Trophoblast cell (in vitro differentiated cells and primary cell): ENCODE data around the gene UGT1A7.

Experiments used
- DNase-seq, 2 donors: peaks; one replicate each; pipeline ENCODE4 v3.0.0-alpha.2; 2016
- H2AFZ ChIP-seq: 2 replicates; pipeline ENCODE4 v1.6.1; 2013; ENCODE audit warnings: low read length, moderate library complexity, mild to moderate bottlenecking; ENCODE audit not compliant: insufficient read depth, poor library complexity
- H2AK5ac ChIP-seq: 2 replicates; pipeline ENCODE4 v1.6.1; 2013; ENCODE audit warnings: mild to moderate bottlenecking, low read length
- H2BK120ac ChIP-seq: 2 replicates; pipeline ENCODE4 v1.6.1; 2013; ENCODE audit warnings: low read length, mild to moderate bottlenecking, moderate library complexity; ENCODE audit not compliant: insufficient read depth, poor library complexity
- H2BK12ac ChIP-seq: 2 replicates; pipeline ENCODE4 v1.6.1; 2013; ENCODE audit warnings: mild to moderate bottlenecking, low read length, moderate library complexity
- H2BK5ac ChIP-seq: 2 replicates; pipeline ENCODE4 v1.6.1; 2013; ENCODE audit warnings: low read length, low read depth, moderate library complexity, mild to moderate bottlenecking; ENCODE audit not compliant: poor library complexity
- H3K14ac ChIP-seq: 2 replicates; pipeline ENCODE4 v1.6.1; 2013; ENCODE audit warnings: mild to moderate bottlenecking, low read length
- H3K18ac ChIP-seq: 2 replicates; pipeline ENCODE4 v1.6.1; 2013; ENCODE audit warnings: mild to moderate bottlenecking, low read length
- H3K23ac ChIP-seq: 2 replicates; pipeline ENCODE4 v1.6.1; 2013; ENCODE audit warnings: low read length
- H3K27ac ChIP-seq: 2 replicates; pipeline ENCODE4 v1.5.1; 2013; ENCODE audit warnings: low read depth, mild to moderate bottlenecking, inconsistent platforms, low read length, moderate library complexity
- H3K27me3 ChIP-seq: 2 replicates; pipeline ENCODE4 v1.6.1; 2013; ENCODE audit warnings: inconsistent platforms, mild to moderate bottlenecking, low read length, moderate library complexity; ENCODE audit not compliant: insufficient read depth
- H3K36me3 ChIP-seq, 2 experiments: 1 replicate in 1 of 2; 2 replicates in 1 of 2; pipeline ENCODE4 v1.6.1; 2013; ENCODE audit warnings: low read length in 2 of 2, mild to moderate bottlenecking in 2 of 2, moderate library complexity in 1 of 2; ENCODE audit not compliant: insufficient read depth in 2 of 2, control insufficient read depth in 1 of 2
- H3K4ac ChIP-seq: 2 replicates; pipeline ENCODE4 v1.6.1; 2013; ENCODE audit warnings: low read depth, mild to moderate bottlenecking, low read length, moderate library complexity
- H3K4me1 ChIP-seq, 2 experiments: 1 replicate in 1 of 2; 2 replicates in 1 of 2; pipeline ENCODE4 v1.6.1; 2013; ENCODE audit warnings: low read length in 2 of 2, mild to moderate bottlenecking in 2 of 2, moderate library complexity in 1 of 2; ENCODE audit not compliant: insufficient read depth in 2 of 2, control insufficient read depth in 1 of 2
- H3K4me2 ChIP-seq: 2 replicates; pipeline ENCODE4 v1.6.1; 2013; ENCODE audit warnings: inconsistent platforms, mild to moderate bottlenecking, low read length, moderate library complexity
- H3K4me3 ChIP-seq: 2 replicates; pipeline ENCODE4 v1.5.1; 2013; ENCODE audit warnings: mild to moderate bottlenecking, low read depth, low read length, inconsistent platforms
- H3K79me1 ChIP-seq: one replicate; pipeline ENCODE4 v1.6.1; 2013; ENCODE audit warnings: low read length
- H3K79me2 ChIP-seq: 2 replicates; pipeline ENCODE4 v1.6.1; 2013; ENCODE audit warnings: low read length, mild to moderate bottlenecking; ENCODE audit not compliant: control insufficient read depth, insufficient read depth, poor library complexity
- H3K9ac ChIP-seq: 2 replicates; pipeline ENCODE4 v1.6.1; 2013; ENCODE audit warnings: mild to moderate bottlenecking, low read length
- H3K9me3 ChIP-seq: 2 replicates; pipeline ENCODE4 v1.6.1; 2013; ENCODE audit warnings: low read depth, mild to moderate bottlenecking, control low read depth, inconsistent platforms, low read length; ENCODE audit not compliant: insufficient read depth
- H4K12ac ChIP-seq: 2 replicates; pipeline ENCODE4 v1.6.1; 2013; ENCODE audit warnings: low read depth, mild to moderate bottlenecking, low read length, moderate library complexity
- H4K8ac ChIP-seq: 2 replicates; pipeline ENCODE4 v1.6.1; 2013; ENCODE audit warnings: low read depth, mild to moderate bottlenecking, low read length, moderate library complexity
- H4K91ac ChIP-seq: one replicate; pipeline ENCODE4 v1.6.1; 2013; ENCODE audit warnings: low read depth, mild to moderate bottlenecking, low read length, moderate library complexity
- WGBS: extraction: QIAGEN DNeasy Blood & Tissue Kit; methylation state at CpG from one replicate; pipeline ENCODE4 v1.1.7; 2013; ENCODE audit warnings: missing lambda C conversion rate; ENCODE audit not compliant: insufficient read length, insufficient coverage; ENCODE audit errors: extremely low coverage; 5-methylcytosine and 5-hydroxymethylcytosine counted together

UGT1A7 gene

DNA sequence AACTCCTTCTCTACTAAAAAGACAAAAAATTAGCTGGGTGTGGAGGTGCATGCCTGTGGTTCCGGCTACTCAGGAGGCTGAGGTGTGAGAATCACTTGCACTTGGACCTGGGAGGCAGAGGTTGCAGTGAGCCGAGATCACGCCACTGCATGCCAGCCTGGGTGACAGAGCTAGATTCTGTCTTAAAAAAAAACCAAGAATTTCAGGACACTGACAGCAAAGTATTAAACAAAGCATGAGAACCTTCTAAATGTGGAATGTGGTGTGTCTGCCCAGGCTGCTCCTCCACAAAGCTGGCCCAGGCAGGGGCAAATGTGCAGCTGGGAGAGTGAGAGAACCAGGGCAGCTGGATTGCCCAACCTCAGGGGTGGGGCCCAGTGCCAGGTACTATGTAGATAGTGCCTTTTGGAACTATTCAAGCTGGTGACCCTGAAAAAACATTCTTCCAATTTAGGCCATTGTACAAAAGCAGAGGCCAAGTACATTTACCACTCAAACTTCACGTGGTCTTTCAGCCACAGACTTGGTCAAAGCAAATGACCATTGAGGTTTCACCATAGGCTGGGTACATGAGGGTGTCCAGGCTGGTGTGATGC lies 24.3 kb downstream of the UGT1A7 start:
- no peak overlapping the region for H3K18ac ChIP-seq
- no peak overlapping the region for H2BK120ac ChIP-seq
- no peak overlapping the region for H3K27ac ChIP-seq
- peaks cover 0 to 2% of the 10 kb centered on the region in 2 experiments for H3K4me1 ChIP-seq
- no peak overlapping the region for H3K9ac ChIP-seq
- no peaks in the 10 kb centered on the region for H3K79me2 ChIP-seq
- no peak overlapping the region for H2AFZ ChIP-seq
- no peak overlapping the region for H4K91ac ChIP-seq
- H3K23ac ChIP-seq, result no peak overlapping the region
- no peak overlapping the region for H4K12ac ChIP-seq
- no peak overlapping the region for H3K4me2 ChIP-seq
- H3K9me3 ChIP-seq, result no peaks in the 10 kb centered on the region
- H2AK5ac ChIP-seq, result no peak overlapping the region
- H4K8ac ChIP-seq, result no peak overlapping the region
- H2BK12ac ChIP-seq, result no peak overlapping the region
- H3K36me3 ChIP-seq, result no peaks in the 10 kb centered on the region
- no peaks in the 10 kb centered on the region for H3K27me3 ChIP-seq
- no peaks in the 10 kb centered on the region for H3K79me1 ChIP-seq
- WGBS, result no CpG with 5 or more reads among the region's 4 CpGs
- no peak overlapping the region for H3K4ac ChIP-seq
- H3K14ac ChIP-seq, result no peak overlapping the region
- H3K4me3 ChIP-seq, result no peak overlapping the region
- peak in 1 of 2 donors; percentile 62 for DNase-seq
- no peak overlapping the region for H2BK5ac ChIP-seq

DNA sequence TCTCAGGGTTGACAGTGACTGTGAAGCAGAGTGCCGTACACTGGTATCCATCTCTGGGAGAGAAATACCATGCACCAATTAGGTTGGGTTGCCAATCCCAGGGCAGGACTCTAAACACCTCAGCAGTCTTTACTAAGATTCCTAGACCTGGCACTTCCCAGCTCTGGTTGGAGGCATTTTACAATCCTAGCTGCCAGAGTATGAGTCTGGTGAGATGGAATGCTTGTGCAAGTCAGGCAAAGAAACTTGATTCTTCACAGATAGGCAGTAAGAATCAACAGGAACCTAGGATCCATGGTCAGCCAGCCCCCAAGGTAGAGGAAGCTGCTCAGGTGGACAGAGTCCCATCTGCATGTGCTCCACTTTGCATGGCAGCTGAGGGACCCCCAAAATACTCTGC lies 25.0 kb downstream of the UGT1A7 start:
- Histone ChIP-seq H2BK120ac (no peak overlapping the region), H4K8ac (no peak overlapping the region), H3K14ac (no peak overlapping the region), H2AK5ac (no peak overlapping the region), H3K23ac (no peak overlapping the region), H4K91ac (no peak overlapping the region), H3K4me3 (no peak overlapping the region), H3K36me3 (no peaks in the 10 kb centered on the region), H3K18ac (no peak overlapping the region), H3K4me2 (no peak overlapping the region), H3K27ac (no peak overlapping the region), H2BK5ac (no peak overlapping the region), H3K79me1 (no peaks in the 10 kb centered on the region), H3K4me1 (peaks cover 0 to 2% of the 10 kb centered on the region in 2 experiments), H2AFZ (no peak overlapping the region), H3K9ac (no peak overlapping the region), H2BK12ac (no peak overlapping the region), H3K9me3 (no peaks in the 10 kb centered on the region), H3K79me2 (no peaks in the 10 kb centered on the region), H3K27me3 (no peaks in the 10 kb centered on the region), H4K12ac (no peak overlapping the region), H3K4ac (no peak overlapping the region)
- DNase-seq, result peak; percentile 32 to 67
- no CpG with 5 or more reads among the region's 1 CpG for WGBS

- Histone ChIP-seq H2AFZ (no peak overlapping the region), H3K79me2 (no peaks in the 10 kb centered on the region), H4K91ac (no peak overlapping the region), H3K18ac (no peak overlapping the region), H2BK12ac (no peak overlapping the region), H2BK5ac (no peak overlapping the region), H3K4me3 (no peak overlapping the region), H3K79me1 (no peaks in the 10 kb centered on the region), H3K27me3 (no peaks in the 10 kb centered on the region), H3K9me3 (no peaks in the 10 kb centered on the region), H4K8ac (no peak overlapping the region), H3K14ac (no peak overlapping the region), H4K12ac (no peak overlapping the region), H3K23ac (no peak overlapping the region), H3K27ac (no peak overlapping the region), H3K4me1 (peaks cover 0 to 2% of the 10 kb centered on the region in 2 experiments), H3K4me2 (no peak overlapping the region), H3K36me3 (no peaks in the 10 kb centered on the region), H2AK5ac (no peak overlapping the region), H2BK120ac (no peak overlapping the region), H3K9ac (no peak overlapping the region), H3K4ac (no peak overlapping the region)
- DNase-seq, result no peak
- WGBS, result no CpG with 5 or more reads among the region's 10 CpGs
Measured at GRCh38 chr2:233707940-233708644, 26.4 kb downstream of the UGT1A7 start.

DNA sequence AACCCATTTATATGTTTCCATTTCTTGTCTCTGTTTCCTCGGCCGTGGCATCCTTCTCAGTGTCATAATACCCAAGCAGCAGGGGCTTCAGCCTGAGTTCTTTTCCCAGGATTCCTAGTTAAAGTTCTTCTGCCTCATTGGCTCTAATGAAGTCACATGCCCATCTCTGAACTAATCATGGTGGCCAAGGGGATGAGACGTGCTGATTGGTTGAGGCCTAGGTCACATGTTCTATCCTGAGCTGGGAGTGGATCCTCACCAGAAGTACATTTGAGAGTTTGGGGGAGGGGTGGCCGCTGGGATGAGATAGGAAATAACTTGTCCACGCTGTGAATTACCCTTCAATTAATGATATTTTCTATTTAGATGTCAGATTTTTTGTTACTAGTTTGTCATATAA lies 27.2 kb downstream of the UGT1A7 start:
- H3K36me3 ChIP-seq, result no peaks in the 10 kb centered on the region
- H2AK5ac ChIP-seq, result no peak overlapping the region
- no peak overlapping the region for H2BK12ac ChIP-seq
- WGBS, result no CpG with 5 or more reads among the region's 5 CpGs
- H3K4me3 ChIP-seq, result no peak overlapping the region
- no peak overlapping the region for H3K23ac ChIP-seq
- H4K8ac ChIP-seq, result no peak overlapping the region
- H3K9me3 ChIP-seq, result no peaks in the 10 kb centered on the region
- H2BK120ac ChIP-seq, result no peak overlapping the region
- no peak overlapping the region for H3K27ac ChIP-seq
- no peaks in the 10 kb centered on the region for H3K27me3 ChIP-seq
- no peaks in the 10 kb centered on the region for H3K79me2 ChIP-seq
- H3K79me1 ChIP-seq, result no peaks in the 10 kb centered on the region
- no peak overlapping the region for H3K9ac ChIP-seq
- no peak for DNase-seq
- H2AFZ ChIP-seq, result no peak overlapping the region
- H4K12ac ChIP-seq, result no peak overlapping the region
- no peak overlapping the region for H3K14ac ChIP-seq
- no peak overlapping the region for H2BK5ac ChIP-seq
- no peak overlapping the region for H3K4ac ChIP-seq
- no peak overlapping the region for H3K18ac ChIP-seq
- H3K4me2 ChIP-seq, result no peak overlapping the region
- peaks cover 0 to 2% of the 10 kb centered on the region in 2 experiments for H3K4me1 ChIP-seq
- H4K91ac ChIP-seq, result no peak overlapping the region
